AG08395 (cell line): Measurements from ENCODE around the gene SLC23A3.
"Not testable (repeated sequence)": the region's sequence is repeated elsewhere in the genome, so short reads cannot be mapped to it uniquely, and the experiment has no call there.

Source experiments
- DNase-seq: peaks from one replicate; pipeline ENCODE4 v3.0.0; 2012; ENCODE audit warnings: mixed read lengths, low spot score

SLC23A3 gene

DNA sequence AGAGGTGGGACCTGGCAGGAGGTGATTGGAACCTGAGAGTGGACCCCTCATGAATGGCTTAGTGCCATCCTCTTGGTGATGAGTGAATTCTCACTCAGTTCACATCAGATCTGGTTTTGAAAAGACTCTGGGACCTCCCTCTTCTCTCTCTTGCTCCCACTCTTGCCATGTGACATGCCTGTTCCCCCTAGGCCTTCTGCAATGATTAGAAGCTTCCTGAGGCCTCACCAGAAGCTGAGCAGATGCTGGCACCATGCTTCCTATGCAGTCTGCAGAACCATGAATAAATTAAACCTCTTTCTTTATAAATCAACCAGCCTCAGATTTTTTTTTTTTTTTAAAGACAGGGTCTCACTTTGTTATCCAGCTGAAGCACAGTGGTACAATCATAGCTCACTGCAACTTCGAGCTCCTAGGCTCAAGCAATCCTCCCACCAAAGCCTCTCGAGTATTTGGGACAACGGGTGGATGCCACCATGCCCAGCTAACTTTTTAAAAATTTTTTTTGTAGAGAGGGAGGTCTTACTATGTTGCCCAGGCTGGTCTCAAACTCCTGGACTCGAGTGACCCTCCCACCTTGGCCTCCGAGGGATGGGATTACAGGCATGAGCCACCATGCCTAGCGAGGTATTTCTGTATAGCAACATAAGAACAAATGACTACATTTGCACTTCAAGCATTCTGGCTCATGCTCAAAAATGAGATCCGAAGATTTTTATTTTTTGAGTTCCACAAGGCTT, 34.8 kb upstream of the SLC23A3 start:
- no peak for DNase-seq

- not testable (repeated sequence) for DNase-seq
Observed at GRCh38 chr2:219201331-219201730, 31.5 kb upstream of the SLC23A3 start.

DNA sequence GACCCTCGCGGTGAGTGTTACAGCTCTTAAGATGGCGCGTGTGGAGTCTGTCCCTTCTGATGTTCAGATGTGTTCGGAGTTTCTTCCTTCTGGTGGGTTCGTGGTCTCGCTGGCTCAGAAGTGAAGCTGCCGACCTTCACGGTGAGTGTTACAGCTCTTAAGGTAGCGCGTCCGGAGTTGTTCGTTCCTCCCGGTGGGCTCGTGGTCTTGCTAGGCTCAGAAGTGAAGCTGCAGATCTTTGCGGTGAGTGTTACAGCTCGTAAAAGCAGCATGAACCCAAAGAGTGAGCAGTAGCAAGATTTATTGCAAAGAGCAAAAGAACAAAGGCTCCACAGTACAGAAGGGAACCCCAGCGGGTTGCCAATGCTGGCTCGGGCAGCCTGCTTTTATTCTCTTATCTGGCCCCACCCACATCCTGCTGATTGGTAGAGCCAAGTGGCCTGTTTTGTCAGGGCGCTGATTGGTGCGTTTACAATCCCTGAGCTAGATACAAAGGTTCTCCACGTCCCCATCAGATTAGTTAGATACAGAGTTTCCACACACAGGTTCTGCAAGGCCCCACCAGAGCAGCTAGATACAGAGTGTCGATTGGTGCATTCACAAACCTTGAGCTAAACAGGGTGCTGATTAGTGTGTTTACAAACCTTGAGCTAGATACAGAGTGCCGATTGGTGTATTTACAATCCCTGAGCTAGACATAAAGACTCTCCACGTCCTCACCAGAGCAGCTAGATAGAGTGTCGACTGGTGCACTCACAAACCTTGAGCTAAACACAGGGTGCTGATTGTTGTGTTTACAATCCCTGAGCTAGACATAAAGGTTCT, 30.9 kb upstream of the SLC23A3 start:
- DNase-seq, result not testable (repeated sequence)

- no peak for DNase-seq
Observed at GRCh38 chr2:219199470-219200211, 29.8 kb upstream of the SLC23A3 start.

GRCh38 chr2:219198974-219199373, 29.1 kb upstream of the SLC23A3 start:
- DNase-seq, result no peak

DNA sequence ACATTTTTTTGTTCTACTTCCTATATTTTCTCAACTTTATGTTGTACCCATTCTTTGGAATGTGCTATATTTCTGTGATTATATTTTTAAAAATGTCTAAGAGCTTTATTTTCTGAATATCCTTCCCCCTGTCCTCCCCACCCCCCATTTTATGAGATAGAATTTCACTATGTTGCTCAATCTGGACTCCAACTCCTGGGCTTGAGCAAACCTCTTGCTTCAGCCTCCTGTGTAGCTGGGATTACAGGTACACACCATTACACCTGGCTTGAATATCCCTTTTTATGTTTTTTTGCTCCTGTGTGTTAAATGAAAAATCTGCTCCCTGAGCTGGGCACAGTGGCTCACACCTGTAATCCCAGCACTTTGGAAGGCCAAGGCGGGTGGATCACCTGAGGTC, 27.6 kb upstream of the SLC23A3 start:
- no peak for DNase-seq

DNA sequence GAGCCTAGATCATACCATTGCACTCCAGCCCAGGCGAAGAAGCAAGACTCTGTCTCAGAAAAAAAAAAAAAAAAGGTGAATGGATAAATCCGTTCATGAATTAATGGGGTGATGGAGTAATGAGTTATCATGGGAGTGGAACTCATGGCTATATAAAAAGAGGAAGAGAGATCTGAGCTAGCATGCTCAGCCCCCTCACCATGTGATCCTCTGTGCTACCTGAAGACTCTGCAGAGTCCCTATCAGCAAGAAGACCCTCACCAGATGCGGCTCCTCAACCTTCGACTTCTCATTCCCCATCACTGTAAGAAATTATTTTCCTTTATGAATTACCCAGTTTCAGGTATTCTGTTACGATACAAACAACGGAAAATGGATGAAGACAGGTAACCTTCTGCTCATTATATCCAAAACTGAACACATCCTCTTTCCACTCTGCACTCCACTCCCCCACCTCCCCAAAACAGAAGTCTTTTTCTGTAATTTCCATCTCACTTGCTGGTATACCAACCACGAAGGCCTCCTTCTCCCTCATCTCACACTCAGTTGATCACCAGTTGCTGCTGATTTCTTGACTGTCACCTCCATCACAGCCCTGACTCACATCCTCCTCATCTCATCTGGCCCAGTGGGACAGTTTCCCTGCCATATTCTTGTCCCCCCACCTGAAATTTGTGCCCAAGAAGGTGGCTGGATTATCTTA, 17.1 kb upstream of the SLC23A3 start:
- no peak for DNase-seq

- DNase-seq, result no peak
Observed at GRCh38 chr2:219184121-219184520, 14.3 kb upstream of the SLC23A3 start.

GRCh38 chr2:219183151-219183772, 13.4 kb upstream of the SLC23A3 start:
- no peak for DNase-seq

- DNase-seq, result no peak
Observed at GRCh38 chr2:219182331-219183150, 12.7 kb upstream of the SLC23A3 start.

GRCh38 chr2:219181531-219181930, 11.7 kb upstream of the SLC23A3 start:
- DNase-seq, result no peak

DNA sequence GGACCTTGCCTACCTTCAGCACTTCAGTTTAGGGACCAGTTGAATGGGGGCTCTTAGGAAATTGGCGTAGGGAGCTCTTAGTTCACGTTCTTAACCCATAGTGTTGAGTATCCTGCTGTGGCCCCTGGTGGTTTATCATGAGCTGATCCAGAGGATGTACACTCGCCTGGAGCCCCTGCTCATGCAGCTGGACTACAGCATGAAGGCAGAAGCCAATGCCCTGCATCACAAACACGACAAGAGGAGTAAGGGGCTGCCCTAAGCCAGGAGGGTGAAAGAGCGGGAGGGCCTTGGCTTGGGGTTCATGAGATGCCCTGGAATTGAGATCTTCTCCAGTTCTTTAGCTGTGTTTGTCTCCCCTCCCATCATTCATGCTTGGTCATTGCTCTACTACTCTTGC, 11.1 kb upstream of the SLC23A3 start:
- no peak for DNase-seq

- DNase-seq, result no peak
Observed at GRCh38 chr2:219179601-219180465, 10.0 kb upstream of the SLC23A3 start.

- peak; percentile 36 for DNase-seq
Observed at GRCh38 chr2:219178377-219179175, 8.7 kb upstream of the SLC23A3 start.

DNA sequence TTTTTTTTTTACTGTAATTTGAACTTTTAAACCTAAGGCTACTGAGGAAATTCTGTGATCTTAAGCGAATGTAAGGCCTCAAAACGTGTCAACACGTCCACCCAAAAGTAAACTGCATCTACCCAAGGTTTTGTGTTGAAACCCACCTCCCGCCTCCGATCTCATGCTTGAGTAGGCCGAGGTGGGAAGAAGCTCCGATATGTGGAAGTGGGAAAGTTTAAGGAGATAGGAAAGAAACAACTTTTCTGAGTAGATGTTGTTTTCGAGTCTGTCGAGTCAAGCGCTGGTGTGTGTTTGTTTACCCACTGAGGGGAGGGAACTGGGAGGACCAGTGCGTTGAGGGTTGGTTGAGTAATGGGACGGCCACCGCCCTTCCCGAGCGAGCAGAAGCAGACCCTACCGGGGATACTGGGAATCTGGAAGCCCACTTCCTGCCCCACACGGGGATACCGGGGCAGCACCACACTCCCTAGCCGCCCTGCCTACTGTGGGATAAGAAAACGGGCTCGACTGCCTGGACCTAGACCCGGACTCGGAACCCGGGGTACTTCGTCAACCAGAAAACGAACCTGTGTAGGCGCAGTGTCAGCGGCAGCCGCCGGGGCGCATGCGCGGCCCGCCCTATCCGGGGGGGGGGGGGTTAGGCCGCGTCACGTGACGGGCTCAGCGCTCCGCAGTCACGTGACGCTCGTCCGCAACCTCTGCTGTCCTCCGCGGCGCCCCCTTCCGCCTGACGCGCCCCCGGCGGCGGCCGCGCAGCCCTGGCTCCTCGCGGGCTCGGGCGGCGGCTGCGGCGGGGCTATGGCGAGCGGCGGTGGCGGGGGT, 7.9 kb upstream of the SLC23A3 start, which contains the start of gene RETREG2:
Gene RETREG2, plus strand, starts transcription at position 724 of the 825 bp plus-strand sequence. Its CDS starts 78 bp downstream, at position 802.
- peak; percentile 100 for DNase-seq

GRCh38 chr2:219176818-219177551, 7.2 kb upstream of the SLC23A3 start, which contains the start of gene CNPPD1:
TSS of gene CNPPD1 (minus strand) at chr2:219176925. CDS start at chr2:219176828, 97 bp downstream.
- peak; percentile 82 for DNase-seq
